PC-9 (cell line): ENCODE results near the gene XPO6. TPM values are rescaled to one million over a fixed set of nuclear protein-coding genes. Genes with fewer than 3 reads are reported as not detected.
"Not testable (repeated sequence)": the region's sequence is repeated elsewhere in the genome, so short reads cannot be mapped to it uniquely, and the experiment has no call there.

Source experiments
- BruUV-seq: library from RNA; stranded (reverse); fragments of 400-500 nt; replicated peaks from 2 replicates; lab custom pipeline; 2021; lab: Mats Ljungman, UMichigan
- CTCF ChIA-PET: fragments of 300-600 bp; sonication (Branson Sonifier 250); formaldehyde crosslinking; loops from one replicate; lab custom pipeline; 2022; ENCODE audit warnings: antibody characterized with exemption; lab: Charles Lee
- POLR2A ChIA-PET: fragments of 300-600 bp; sonication (Branson Sonifier 250); formaldehyde crosslinking; loops from one replicate; lab custom pipeline; 2022; ENCODE audit warnings: antibody characterized with exemption; ENCODE audit not compliant: unreplicated experiment; lab: Charles Lee
- DNase-seq, 2 experiments: peaks; one replicate each; pipeline versions ENCODE4 v3.0.0 to v3.0.0-alpha.2; 2015 to 2022; ENCODE audit warnings: mixed read lengths in 1 of 2
- H2AFZ ChIP-seq: fragments of 200-600 bp; sonication (generic); 2 replicates; pipeline ENCODE4 v1.8.1; 2017; ENCODE audit warnings: antibody characterized with exemption
- H3F3A ChIP-seq: fragments of 200-600 bp; sonication (generic); 2 replicates; pipeline ENCODE4 v1.8.1; 2017; ENCODE audit warnings: antibody characterized with exemption, mild to moderate bottlenecking, low read depth; ENCODE audit not compliant: insufficient read depth
- H3K27ac ChIP-seq: fragments of 200-600 bp; sonication (generic); 2 replicates; pipeline ENCODE4 v1.6.1; 2016; ENCODE audit warnings: mixed run types
- H3K27me3 ChIP-seq: fragments of 200-600 bp; sonication (generic); 2 replicates; pipeline ENCODE4 v1.6.1; 2016; ENCODE audit warnings: low read depth, mixed run types; ENCODE audit not compliant: insufficient read depth
- H3K36me3 ChIP-seq: fragments of 200-600 bp; sonication (generic); 2 replicates; pipeline ENCODE4 v1.6.1; 2016; ENCODE audit warnings: low read depth, mixed run types
- H3K4me1 ChIP-seq: fragments of 200-600 bp; sonication (generic); replicated peaks from 2 replicates; pipeline ENCODE4 v1.6.1; 2016; ENCODE audit warnings: mixed run types; ENCODE audit not compliant: insufficient read depth
- H3K4me2 ChIP-seq: fragments of 200-600 bp; sonication (generic); 2 replicates; pipeline ENCODE4 v1.6.1; 2017; ENCODE audit warnings: mixed run types
- H3K4me3 ChIP-seq: fragments of 200-600 bp; sonication (generic); 2 replicates; pipeline ENCODE4 v1.6.1; 2016; ENCODE audit warnings: mixed run types
- H3K79me2 ChIP-seq: fragments of 200-600 bp; sonication (generic); 2 replicates; pipeline ENCODE4 v1.6.1; 2017; ENCODE audit warnings: low read depth, mixed run types
- H3K9me2 ChIP-seq: fragments of 200-600 bp; sonication (generic); 2 replicates; pipeline ENCODE4 v1.8.1; 2017; ENCODE audit warnings: mild to moderate bottlenecking; ENCODE audit not compliant: insufficient read depth
- H3K9me3 ChIP-seq: fragments of 200-600 bp; sonication (generic); 2 replicates; pipeline ENCODE4 v1.8.1; 2016; ENCODE audit warnings: low read depth; ENCODE audit not compliant: insufficient read depth
- H4K20me1 ChIP-seq: fragments of 200-600 bp; sonication (generic); 2 replicates; pipeline ENCODE4 v1.8.1; 2017; ENCODE audit not compliant: insufficient read depth
- CTCF ChIP-seq: fragments of 200-600 bp; sonication (generic); conservative IDR thresholded peaks from 2 replicates; pipeline ENCODE4 v1.6.1; 2017; ENCODE audit warnings: mixed run types, antibody characterized with exemption, mild to moderate bottlenecking, moderate library complexity
- EZH2 ChIP-seq: fragments of 200-600 bp; sonication (generic); IDR thresholded peaks from 2 replicates; pipeline ENCODE4 v1.8.0; 2017; ENCODE audit warnings: antibody characterized with exemption, low read depth
- intact Hi-C: fragments of 100-400 bp; cut with micrococcal nuclease; formaldehyde crosslinking; loops from one replicate; pipeline ENCODE4 v1.10.0; 2022; ENCODE audit not compliant: unreplicated experiment
- total RNA-seq: library from RNA; stranded (reverse); gene quantifications from 2 replicates; pipeline ENCODE4 v1.2.3, GENCODE V29; 2021

Gene XPO6
- total RNA-seq, 1 experiment from 2014 or later: 154 TPM

- Histone ChIP-seq H3K27ac (no peak overlapping the region), H3K27me3 (peaks cover 5% of the 10 kb centered on the region; the same call in 1 of the 2 replicates), H3K9me2 (no peaks in the 10 kb centered on the region), H3K4me3 (no peak overlapping the region), H3K9me3 (no peaks in the 10 kb centered on the region), H3K79me2 (no peaks in the 10 kb centered on the region), H3K4me1 (no peaks in the 10 kb centered on the region), H3K36me3 (no peaks in the 10 kb centered on the region), H4K20me1 (no peaks in the 10 kb centered on the region), H3K4me2 (no peak overlapping the region), H2AFZ (no peak overlapping the region), H3F3A (no peaks in the 10 kb centered on the region)
- CTCF ChIA-PET: no interaction called here
- DNase-seq: no peak
- TF ChIP-seq CTCF: no peak
- TF ChIP-seq EZH2: no peak
- intact Hi-C loops: no loop called here
- POLR2A ChIA-PET: no interaction called here
- no TSS peak for BruUV-seq
Observed at GRCh38 chr16:28255838-28256237, 44.1 kb upstream of the XPO6 start.

GRCh38 chr16:28254158-28254557, 42.4 kb upstream of the XPO6 start:
- no peak for DNase-seq
- H2AFZ ChIP-seq: no peak overlapping the region
- no peaks in the 10 kb centered on the region for H3K9me3 ChIP-seq
- no peaks in the 10 kb centered on the region for H4K20me1 ChIP-seq
- intact Hi-C loops: no loop called here
- TF ChIP-seq EZH2 (no peak), CTCF (no peak)
- H3K4me2 ChIP-seq: no peak overlapping the region
- H3K79me2 ChIP-seq: no peaks in the 10 kb centered on the region
- no TSS peak for BruUV-seq
- no peaks in the 10 kb centered on the region for H3K9me2 ChIP-seq
- no peaks in the 10 kb centered on the region for H3F3A ChIP-seq
- CTCF ChIA-PET: no interaction called here
- POLR2A ChIA-PET: no interaction called here
- H3K4me1 ChIP-seq: no peaks in the 10 kb centered on the region
- H3K27ac ChIP-seq: no peak overlapping the region
- H3K4me3 ChIP-seq: no peak overlapping the region
- H3K36me3 ChIP-seq: no peaks in the 10 kb centered on the region
- H3K27me3 ChIP-seq: peaks cover 5% of the 10 kb centered on the region; the same call in 1 of the 2 replicates

GRCh38 chr16:28250999-28251398, 39.2 kb upstream of the XPO6 start:
- no peaks in the 10 kb centered on the region for H3K9me2 ChIP-seq
- no peak for TF ChIP-seq CTCF
- no peak for TF ChIP-seq EZH2
- peaks cover 5% of the 10 kb centered on the region; the same call in 1 of the 2 replicates for H3K27me3 ChIP-seq
- no peaks in the 10 kb centered on the region for H3K79me2 ChIP-seq
- H3K36me3 ChIP-seq: no peaks in the 10 kb centered on the region
- H3K27ac ChIP-seq: no peak overlapping the region
- H3F3A ChIP-seq: no peaks in the 10 kb centered on the region
- H2AFZ ChIP-seq: no peak overlapping the region
- BruUV-seq: no TSS peak
- no peak overlapping the region for H3K4me3 ChIP-seq
- ChIA-PET POLR2A (no interaction called here), CTCF (no interaction called here)
- intact Hi-C loops: no loop called here
- no peaks in the 10 kb centered on the region for H3K9me3 ChIP-seq
- DNase-seq: no peak
- no peaks in the 10 kb centered on the region for H4K20me1 ChIP-seq
- no peaks in the 10 kb centered on the region for H3K4me1 ChIP-seq
- H3K4me2 ChIP-seq: no peak overlapping the region

- H3F3A ChIP-seq, H3K4me2 ChIP-seq, BruUV-seq, H4K20me1 ChIP-seq, POLR2A ChIA-PET, H3K9me3 ChIP-seq, DNase-seq, H3K4me3 ChIP-seq, intact Hi-C loops, H3K79me2 ChIP-seq, H3K27me3 ChIP-seq, H3K4me1 ChIP-seq, H3K9me2 ChIP-seq, H3K36me3 ChIP-seq, H2AFZ ChIP-seq, H3K27ac ChIP-seq, CTCF ChIA-PET: not testable (repeated sequence)
Observed at GRCh38 chr16:28249483-28249882, 37.7 kb upstream of the XPO6 start.
